HepG2 (cell line): ENCODE data around the gene TRDMT1.

Experiments
- CHD2 ChIP-seq: IDR thresholded peaks from 2 replicates; pipeline ENCODE4 v1.6.1; 2011; ENCODE audit warnings: low read depth, low read length, improper control_type of control experiment
- HDAC6 ChIP-seq: fragments of 200-600 bp; sonication (generic); IDR thresholded peaks from 2 replicates; pipeline ENCODE4 v1.7.0; 2017; ENCODE audit warnings: mild to moderate bottlenecking, antibody characterized with exemption, low read length, low read depth
- SMAD3 ChIP-seq: sonication (generic); formaldehyde crosslinking; IDR thresholded peaks from 2 replicates; pipeline ENCODE4 v1.4.0; 2020; ENCODE audit warnings: missing genetic modification reagents
- SUZ12 ChIP-seq: fragments of 150-350 bp; IDR thresholded peaks from 2 replicates; pipeline ENCODE4 v1.6.1; 2014; ENCODE audit warnings: low read depth, low read length
- TFDP1 ChIP-seq: IDR thresholded peaks from 2 replicates; pipeline ENCODE4 v1.6.1; 2016; ENCODE audit warnings: missing compliant biosample characterization, missing genetic modification reagents, borderline replicate concordance
- ZFP36L2 ChIP-seq: sonication (generic); formaldehyde crosslinking; IDR thresholded peaks from 2 replicates; pipeline ENCODE4 v1.4.0; 2020; ENCODE audit warnings: missing genetic modification reagents

- TF ChIP-seq TFDP1 (CRISPR knock-in tag) (no peak), SUZ12 (no peak), CHD2 (no peak), HDAC6 (no peak), ZFP36L2 (CRISPR knock-in tag) (no peak), SMAD3 (no peak)
These were observed 94.5 kb downstream of the TRDMT1 start for GRCh38 chr10:17106991-17107390.
